GM19043 (cell line): ENCODE data around the gene COL6A3.
"Not testable (repeated sequence)": the region's sequence is repeated elsewhere in the genome, so short reads cannot be mapped to it uniquely, and the experiment has no call there.

Experiments used
- ATAC-seq: cut with Tn5 transposase; IDR thresholded peaks from one replicate; pipeline ENCODE4 v1.9.1; 2021; ENCODE audit warnings: low read depth; ENCODE audit not compliant: unreplicated experiment

Gene COL6A3

DNA sequence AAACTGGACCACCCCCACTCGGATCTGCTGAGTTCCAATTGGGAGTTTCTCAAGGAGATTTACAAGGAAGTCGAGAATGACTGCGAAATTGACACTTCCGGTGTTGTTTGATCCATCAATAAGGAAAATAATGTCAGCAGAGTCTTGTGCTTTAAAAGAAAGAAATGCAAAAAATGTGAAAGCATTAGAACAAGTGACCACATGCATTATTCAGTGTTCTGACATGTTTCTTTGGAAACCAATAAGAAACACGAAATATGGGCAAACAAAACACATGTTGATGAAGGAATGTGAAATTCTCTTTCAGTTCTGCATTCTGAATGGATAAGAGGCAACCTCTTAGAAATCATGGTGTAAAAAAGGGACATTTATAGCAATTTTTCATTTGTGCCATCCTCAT lies 25.9 kb downstream of the COL6A3 start:
- ATAC-seq, result no peak

- no peak for ATAC-seq
Measured at GRCh38 chr2:237384672-237385020, 29.3 kb downstream of the COL6A3 start.

GRCh38 chr2:237383991-237384671 lies 29.8 kb downstream of the COL6A3 start:
- no peak for ATAC-seq

DNA sequence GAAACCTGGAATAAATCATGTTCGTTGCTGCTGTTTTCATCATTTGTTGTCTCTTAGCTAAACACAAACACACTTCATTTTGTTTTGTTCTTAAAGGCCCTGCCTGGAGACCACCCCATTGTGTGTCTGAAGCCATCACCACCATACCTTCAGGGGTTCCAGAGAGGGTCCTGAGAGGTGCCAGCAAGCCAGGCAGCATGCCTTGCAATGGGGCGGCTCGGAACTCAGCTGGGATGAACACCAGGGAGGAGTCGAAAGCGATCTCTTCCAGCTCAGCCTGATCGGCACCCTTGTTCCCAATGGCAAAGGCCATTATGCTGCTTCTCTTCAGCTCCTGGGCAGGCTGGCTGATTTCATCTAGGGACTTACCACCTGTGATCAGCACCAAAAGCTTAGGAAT lies 33.2 kb downstream of the COL6A3 start:
- ATAC-seq, result no peak

- ATAC-seq, result no peak
Measured at GRCh38 chr2:237379636-237380035, 34.3 kb downstream of the COL6A3 start.

GRCh38 chr2:237378650-237379049 lies 35.3 kb downstream of the COL6A3 start:
- ATAC-seq, result no peak

GRCh38 chr2:237374284-237375060 lies 39.5 kb downstream of the COL6A3 start:
- no peak for ATAC-seq

- ATAC-seq, result no peak
Measured at GRCh38 chr2:237371856-237372255, 42.1 kb downstream of the COL6A3 start.

GRCh38 chr2:237365671-237366070 lies 48.3 kb downstream of the COL6A3 start:
- ATAC-seq, result no peak

- ATAC-seq, result no peak
Measured at GRCh38 chr2:237364655-237365054, 49.3 kb downstream of the COL6A3 start.

GRCh38 chr2:237361194-237362004 lies 52.6 kb downstream of the COL6A3 start:
- ATAC-seq, result no peak

GRCh38 chr2:237359894-237360780 lies 53.8 kb downstream of the COL6A3 start:
- ATAC-seq, result no peak

GRCh38 chr2:237359518-237359840 lies 54.5 kb downstream of the COL6A3 start:
- ATAC-seq, result no peak

GRCh38 chr2:237358721-237359517 lies 55.0 kb downstream of the COL6A3 start:
- ATAC-seq, result no peak

GRCh38 chr2:237355701-237356100 lies 58.3 kb downstream of the COL6A3 start:
- ATAC-seq, result no peak

- no peak for ATAC-seq
Measured at GRCh38 chr2:237354892-237355291, 59.1 kb downstream of the COL6A3 start.

GRCh38 chr2:237354172-237354571 lies 59.8 kb downstream of the COL6A3 start:
- not testable (repeated sequence) for ATAC-seq

DNA sequence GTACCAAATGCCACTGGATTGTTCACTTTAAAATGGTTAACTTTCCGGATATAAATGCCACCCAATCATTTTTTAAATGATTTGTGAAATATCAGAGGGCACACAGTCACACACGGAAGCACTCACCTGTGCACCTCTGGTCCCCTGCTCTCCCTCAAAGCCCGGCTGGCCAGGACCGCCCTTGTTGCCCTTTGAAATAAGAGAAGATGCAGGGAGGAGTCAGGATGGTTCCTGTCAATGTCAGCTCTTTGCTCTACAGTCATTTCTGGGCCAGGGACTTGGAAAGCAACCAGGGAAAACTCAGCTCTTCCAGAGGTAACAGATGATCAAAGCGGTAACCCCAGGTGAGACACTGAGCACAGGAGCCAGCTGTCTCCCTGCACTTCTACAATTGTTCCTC lies 60.7 kb downstream of the COL6A3 start:
- ATAC-seq, result no peak

- no peak for ATAC-seq
Measured at GRCh38 chr2:237352279-237352845, 61.6 kb downstream of the COL6A3 start.
